Neutrophil (primary cell): ENCODE data around the gene PPP2R3B.
"Not testable (repeated sequence)": the region's sequence is repeated elsewhere in the genome, so short reads cannot be mapped to it uniquely, and the experiment has no call there.

ENCODE experiments used
- H3K27ac ChIP-seq: fragments of 200-600 bp; sonication (generic); 2 replicates; pipeline ENCODE4 v1.5.1; 2016; ENCODE audit warnings: mild to moderate bottlenecking, moderate library complexity
- H3K27me3 ChIP-seq: fragments of 200-600 bp; sonication (generic); 2 replicates; pipeline ENCODE4 v1.6.0; 2016; ENCODE audit warnings: mild to moderate bottlenecking
- H3K36me3 ChIP-seq: fragments of 200-600 bp; sonication (generic); 2 replicates; pipeline ENCODE4 v1.5.1; 2017
- H3K4me1 ChIP-seq, 2 experiments: fragments of 200-600 bp in 1 of 2; sonication (generic) in 1 of 2; 1 replicate in 1 of 2; 2 replicates in 1 of 2; pipeline versions ENCODE4 v1.5.1 to v1.6.1; 2013 to 2016; ENCODE audit warnings: low read depth in 1 of 2, low read length in 1 of 2, mild to moderate bottlenecking in 1 of 2, moderate library complexity in 1 of 2; ENCODE audit not compliant: control insufficient read depth in 1 of 2, insufficient read depth in 1 of 2
- H3K4me3 ChIP-seq, 2 experiments: fragments of 200-600 bp in 1 of 2; sonication (generic) in 1 of 2; 1 replicate in 1 of 2; 2 replicates in 1 of 2; pipeline ENCODE4 v1.5.1; 2013 to 2016; ENCODE audit warnings: low read depth in 1 of 2, low read length in 1 of 2, mild to moderate bottlenecking in 1 of 2, moderate library complexity in 1 of 2
- H3K9me3 ChIP-seq: fragments of 200-600 bp; sonication (generic); 2 replicates; pipeline ENCODE4 v1.5.1; 2016
- CTCF ChIP-seq: fragments of 200-600 bp; sonication (generic); IDR thresholded peaks from 2 replicates; pipeline ENCODE4 v1.5.1; 2016; ENCODE audit warnings: antibody characterized with exemption

PPP2R3B gene

DNA sequence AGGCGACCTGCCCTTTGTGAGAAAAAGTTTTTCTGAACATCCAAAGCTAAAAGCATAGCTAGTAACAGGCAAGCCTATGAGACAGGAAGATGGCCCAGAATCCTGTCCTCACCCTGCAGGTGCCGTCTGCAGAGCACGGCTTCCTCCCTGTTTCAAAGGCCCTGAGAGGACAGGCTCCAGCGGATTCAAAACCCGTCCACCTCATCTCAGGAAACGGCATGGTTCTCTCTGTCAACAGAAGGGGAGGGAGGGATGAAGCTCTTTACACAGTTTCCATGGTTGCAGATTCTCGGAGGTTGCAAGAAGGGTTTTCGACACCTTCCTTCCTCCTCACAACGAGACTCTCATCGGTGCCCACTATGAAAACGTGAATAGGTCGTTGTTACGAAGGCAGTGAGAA is 8.3 kb downstream of the PPP2R3B start:
- Histone ChIP-seq H3K36me3 (no peaks in the 10 kb centered on the region), H3K4me3 (peak overlapping the region; percentile 12 to 33), H3K4me1 (peaks cover 62 to 67% of the 10 kb centered on the region in 2 experiments), H3K27ac (peak overlapping the region; percentile 88), H3K9me3 (no peaks in the 10 kb centered on the region), H3K27me3 (peaks cover 23% of the 10 kb centered on the region)
- no peak for TF ChIP-seq CTCF

GRCh38 chrX:376206-376605 is 10.5 kb downstream of the PPP2R3B start:
- H3K36me3 ChIP-seq, H3K4me3 ChIP-seq, H3K27ac ChIP-seq, H3K9me3 ChIP-seq: not testable (repeated sequence)
- H3K27me3 ChIP-seq: peaks cover 46% of the 10 kb centered on the region
- peaks cover 54 to 65% of the 10 kb centered on the region in 2 experiments for H3K4me1 ChIP-seq

DNA sequence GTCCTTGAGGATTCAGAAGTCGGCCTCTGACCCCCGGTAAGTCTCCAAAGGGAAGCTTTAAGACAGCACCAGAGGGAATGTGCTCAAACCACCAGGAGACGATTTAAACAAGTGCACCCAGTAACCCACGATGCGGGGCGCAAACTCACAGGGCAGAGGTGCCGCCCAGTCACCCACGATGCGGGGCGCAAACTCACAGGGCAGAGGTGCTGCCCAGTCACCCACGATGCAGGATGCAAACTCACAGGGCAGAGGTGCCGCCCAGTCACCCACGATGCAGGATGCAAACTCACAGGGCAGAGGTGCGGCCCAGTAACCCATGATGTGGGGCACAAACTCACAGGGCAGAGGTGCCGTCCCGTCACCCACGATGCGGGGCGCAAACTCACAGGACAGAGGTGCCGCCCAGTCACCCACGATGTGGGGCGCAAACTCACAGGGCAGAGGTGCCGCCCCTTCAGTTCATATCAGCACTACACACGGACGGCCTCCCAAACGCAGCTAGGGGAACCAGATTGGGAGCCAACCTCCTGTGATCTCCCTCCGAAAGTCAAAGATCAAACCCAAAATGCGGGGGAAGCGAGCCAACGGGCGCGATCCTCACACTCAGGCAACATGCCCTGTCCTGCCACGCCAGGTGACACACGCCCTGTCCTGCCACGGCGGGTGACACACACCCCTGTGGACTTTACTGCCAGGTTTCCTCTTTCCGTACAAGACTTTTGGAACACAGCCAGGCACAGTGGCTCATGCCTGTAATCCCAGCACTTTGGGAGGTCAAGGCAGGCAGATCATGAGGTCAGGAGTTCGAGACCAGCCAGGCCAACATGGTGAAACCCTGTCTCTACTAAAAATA is 11.3 kb downstream of the PPP2R3B start:
- peaks cover 48 to 60% of the 10 kb centered on the region in 2 experiments for H3K4me1 ChIP-seq
- H3K36me3 ChIP-seq: no peaks in the 10 kb centered on the region
- no peak overlapping the region for H3K27ac ChIP-seq
- H3K27me3 ChIP-seq: peaks cover 53% of the 10 kb centered on the region
- H3K9me3 ChIP-seq: no peaks in the 10 kb centered on the region
- TF ChIP-seq CTCF: no peak
- H3K4me3 ChIP-seq: no peak overlapping the region

DNA sequence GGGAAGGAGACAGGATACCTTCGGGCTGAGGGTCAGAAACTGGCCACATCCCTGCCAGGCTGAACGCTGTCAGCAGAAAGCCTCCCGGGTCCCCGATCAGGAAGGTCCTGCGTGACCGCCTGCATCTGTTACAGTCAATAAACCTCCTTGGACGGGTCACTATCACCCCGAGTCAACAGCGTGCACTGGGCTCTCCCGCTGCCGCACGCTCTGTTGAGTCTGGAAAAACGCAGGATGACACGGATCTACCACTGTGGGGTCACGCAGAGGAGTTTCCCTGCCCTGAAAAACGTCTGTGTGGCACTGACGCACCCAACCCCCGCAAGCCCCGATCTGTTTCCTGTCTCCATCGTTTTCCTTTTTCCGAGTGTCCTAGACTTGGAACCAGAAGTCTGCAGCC is 12.1 kb downstream of the PPP2R3B start:
- TF ChIP-seq CTCF: no peak
- H3K4me3 ChIP-seq: peak overlapping the region; percentile 52 to 71
- H3K4me1 ChIP-seq: peaks cover 40 to 52% of the 10 kb centered on the region in 2 experiments
- no peak overlapping the region for H3K27ac ChIP-seq
- H3K27me3 ChIP-seq: peaks cover 53% of the 10 kb centered on the region
- no peaks in the 10 kb centered on the region for H3K9me3 ChIP-seq
- no peaks in the 10 kb centered on the region for H3K36me3 ChIP-seq

DNA sequence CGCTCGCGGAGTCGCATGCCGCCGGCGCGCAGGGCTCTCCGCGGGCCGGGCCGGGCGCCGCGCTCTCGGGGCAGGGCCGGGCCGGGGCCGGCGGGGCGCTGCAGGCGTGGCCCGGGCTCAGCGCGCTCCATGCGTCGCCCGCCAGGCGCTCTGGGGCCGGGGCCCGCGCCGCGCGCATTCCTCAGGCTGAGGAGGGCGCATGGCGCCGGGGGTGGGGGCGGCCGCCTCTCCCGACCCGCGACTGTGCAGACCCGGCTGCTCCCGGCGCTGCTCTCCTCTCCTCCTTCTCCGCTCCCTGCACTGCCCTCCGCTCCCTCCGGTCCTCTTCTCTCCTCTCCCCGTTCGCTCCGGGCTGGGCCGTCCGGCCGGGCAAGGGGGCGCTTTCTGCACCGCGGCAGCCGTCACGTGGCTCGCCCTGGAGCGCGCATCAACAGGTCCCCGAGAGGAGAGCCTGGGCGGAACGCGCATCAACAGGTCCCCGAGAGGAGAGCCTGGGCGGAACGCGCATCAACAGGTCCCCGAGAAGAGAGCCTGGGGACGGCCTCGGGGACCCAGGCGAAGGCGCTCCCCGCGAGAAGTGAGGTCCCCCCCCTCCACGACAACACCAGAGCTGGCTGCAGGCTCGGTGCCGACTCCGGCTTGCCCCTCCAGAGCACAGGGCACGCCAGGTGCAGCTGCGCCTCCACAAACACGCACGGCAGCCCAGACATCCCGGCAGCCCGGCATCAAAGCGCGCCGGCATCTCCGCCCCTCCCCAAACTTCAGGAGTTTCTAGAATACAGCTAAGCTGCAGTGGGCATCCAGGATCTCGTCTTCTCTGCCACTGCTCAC is 12.9 kb downstream of the PPP2R3B start:
- H3K27me3 ChIP-seq: peaks cover 53% of the 10 kb centered on the region
- TF ChIP-seq CTCF: no peak
- no peaks in the 10 kb centered on the region for H3K36me3 ChIP-seq
- peak overlapping the region; percentile 52 to 71 for H3K4me3 ChIP-seq
- no peaks in the 10 kb centered on the region for H3K9me3 ChIP-seq
- peaks cover 33 to 44% of the 10 kb centered on the region in 2 experiments for H3K4me1 ChIP-seq
- no peak overlapping the region for H3K27ac ChIP-seq
